ENCODE data around the gene ARMH3.

GRCh38 chr10:101974091-101974971 lies 81.6 kb downstream of the ARMH3 start:
- TF ChIP-seq CTCF (conservative IDR thresholded peaks at IDR 0.05 in 1 of 2, IDR thresholded peaks at IDR 0.05 in 1 of 2; ENCODE audit: extremely low read depth in 1 of 2, insufficient read depth in 1 of 2, low read depth in 1 of 2, low read length in 2 of 2) (no peak), EZH2 (IDR thresholded peaks at IDR 0.05; ENCODE audit: borderline replicate concordance, low read length) (no peak)

All from mammary epithelial cell (primary cell).